Esophagus squamous epithelium (tissue), 5 donors: Measurements from ENCODE around the gene GP1BA. TPM values are rescaled to one million over a fixed set of nuclear protein-coding genes. Genes with fewer than 3 reads are reported as not detected.
A peak's percentile ranks its signal among the peaks of the same experiment; 100 is the strongest.

Experiments used
- DNase-seq: peaks from one replicate; lab custom pipeline; 2025; lab: John Stamatoyannopoulos, UW
- H3K27ac ChIP-seq, 4 donors: fragments of 200-600 bp; sonication (generic); one replicate each; pipeline ENCODE4 v1.5.1; 2016 to 2019; ENCODE audit warnings: mild to moderate bottlenecking in 1 of 4
- H3K27me3 ChIP-seq, 4 donors: fragments of 200-600 bp; sonication (generic); 1 replicate in 3 of 4; 2 replicates in 1 of 4; pipeline versions ENCODE4 v1.5.1 to v1.6.0; 2017 to 2021; ENCODE audit warnings: antibody characterized with exemption in 1 of 4
- H3K36me3 ChIP-seq, 3 donors: fragments of 200-600 bp; sonication (generic); one replicate each; pipeline ENCODE4 v1.5.1; 2016 to 2019
- H3K4me1 ChIP-seq, 3 donors: fragments of 200-600 bp; sonication (generic); one replicate each; pipeline ENCODE4 v1.5.1; 2017 to 2019
- H3K4me3 ChIP-seq, 4 donors: fragments of 200-600 bp; sonication (generic); 1 replicate in 3 of 4; 2 replicates in 1 of 4; pipeline ENCODE4 v1.5.1; 2016 to 2019; ENCODE audit warnings: mild to moderate bottlenecking in 2 of 4, moderate library complexity in 1 of 4
- H3K9me3 ChIP-seq, 3 donors: fragments of 200-600 bp; sonication (generic); one replicate each; pipeline ENCODE4 v1.5.1; 2016 to 2019
- POLR2A ChIP-seq, 4 donors: fragments of 450-650 bp; IDR thresholded peaks; one replicate each; pipeline ENCODE4 v1.6.1; 2017; ENCODE audit warnings: antibody characterized with exemption in 4 of 4, mild to moderate bottlenecking in 4 of 4, moderate library complexity in 3 of 4
- WGBS, 2 donors: methylation state at CpG; one replicate each; pipeline ENCODE4 v1.1.5; 2018; 5-methylcytosine and 5-hydroxymethylcytosine counted together
- intact Hi-C: fragments of 100-400 bp; cut with DNase I; formaldehyde crosslinking; loops from one replicate; pipeline ENCODE4 v1.15.0; 2022
- total RNA-seq, 4 donors: library from RNA; depleted of rRNA; stranded (reverse); fragments of >200 nt; gene quantifications; one replicate each; pipeline ENCODE4 v1.1.0, GENCODE V29; 2016
- TF ChIP-seq, protein P1 (sequence below), 6 experiments: fragments of 450-650 bp in 4 of 6; fragments of 200-600 bp in 2 of 6; sonication (generic) in 2 of 6; IDR thresholded peaks; one replicate each; pipeline ENCODE4 v1.5.1; 2016 to 2019; ENCODE audit warnings: antibody characterized with exemption in 6 of 6, mild to moderate bottlenecking in 4 of 6, moderate library complexity in 4 of 6
- donor health status: DM: yes; HTN: yes; CAD: no.

The GP1BA gene
- total RNA-seq, 4 donors from 2014 or later, result not detected

DNA sequence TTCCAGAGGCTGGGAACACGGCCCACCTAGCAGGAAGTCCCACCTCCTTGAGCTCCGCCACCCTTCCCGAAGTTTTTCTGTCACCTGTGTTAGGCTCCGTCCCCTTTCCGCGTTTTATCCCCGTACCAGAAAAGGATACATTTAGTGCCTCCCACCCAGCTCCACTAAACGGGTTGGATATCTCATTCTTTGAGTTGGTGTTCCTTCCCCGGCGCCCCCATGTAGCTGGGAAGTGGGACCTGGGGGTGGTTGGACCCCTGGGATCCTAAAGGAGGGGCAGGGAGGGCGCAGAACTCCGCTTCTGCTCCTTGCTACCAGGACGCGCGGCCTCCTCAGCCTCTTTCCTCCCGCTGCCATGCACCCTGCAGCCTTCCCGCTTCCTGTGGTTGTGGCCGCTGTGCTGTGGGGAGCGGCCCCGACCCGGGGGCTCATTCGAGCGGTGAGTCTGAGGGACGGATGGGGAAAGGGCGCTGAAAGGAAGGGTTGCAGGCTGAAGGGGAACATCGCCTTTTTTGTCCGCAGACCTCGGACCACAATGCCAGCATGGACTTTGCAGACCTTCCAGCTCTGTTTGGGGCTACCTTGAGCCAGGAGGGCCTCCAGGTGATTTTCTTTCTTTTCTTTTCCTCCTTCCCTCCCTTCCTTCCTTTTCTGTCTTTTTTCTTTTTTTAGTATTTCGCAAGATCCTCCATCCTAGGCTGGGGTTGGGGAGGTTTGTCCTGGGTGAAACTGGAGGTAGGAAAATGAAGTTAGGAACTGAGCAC lies 8.7 kb downstream of the GP1BA start:
- Histone ChIP-seq H3K9me3 (no peaks in the 10 kb centered on the region), H3K4me3 (peak overlapping the region; percentile 64 to 75 (median 72)), H3K4me1 (peaks cover 46 to 75% (median 48%) of the 10 kb centered on the region in 3 donors), H3K27ac (peak overlapping the region; percentile 89 to 97 (median 94)), H3K27me3 (no peaks in the 10 kb centered on the region), H3K36me3 (peaks cover 18 to 71% (median 23%) of the 10 kb centered on the region in 3 donors)
- DNase-seq, result no peak
- TF ChIP-seq, protein P1, sequence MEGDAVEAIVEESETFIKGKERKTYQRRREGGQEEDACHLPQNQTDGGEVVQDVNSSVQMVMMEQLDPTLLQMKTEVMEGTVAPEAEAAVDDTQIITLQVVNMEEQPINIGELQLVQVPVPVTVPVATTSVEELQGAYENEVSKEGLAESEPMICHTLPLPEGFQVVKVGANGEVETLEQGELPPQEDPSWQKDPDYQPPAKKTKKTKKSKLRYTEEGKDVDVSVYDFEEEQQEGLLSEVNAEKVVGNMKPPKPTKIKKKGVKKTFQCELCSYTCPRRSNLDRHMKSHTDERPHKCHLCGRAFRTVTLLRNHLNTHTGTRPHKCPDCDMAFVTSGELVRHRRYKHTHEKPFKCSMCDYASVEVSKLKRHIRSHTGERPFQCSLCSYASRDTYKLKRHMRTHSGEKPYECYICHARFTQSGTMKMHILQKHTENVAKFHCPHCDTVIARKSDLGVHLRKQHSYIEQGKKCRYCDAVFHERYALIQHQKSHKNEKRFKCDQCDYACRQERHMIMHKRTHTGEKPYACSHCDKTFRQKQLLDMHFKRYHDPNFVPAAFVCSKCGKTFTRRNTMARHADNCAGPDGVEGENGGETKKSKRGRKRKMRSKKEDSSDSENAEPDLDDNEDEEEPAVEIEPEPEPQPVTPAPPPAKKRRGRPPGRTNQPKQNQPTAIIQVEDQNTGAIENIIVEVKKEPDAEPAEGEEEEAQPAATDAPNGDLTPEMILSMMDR (IDR thresholded peaks at IDR 0.05), result no peak
- no peak for TF ChIP-seq POLR2A (IDR thresholded peaks at IDR 0.05)
- intact Hi-C loops, result no loop called here
- 0 to 2% methylated on average over 9 to 15 of the region's 29 CpGs for WGBS, 2 donors

- no peak for DNase-seq
- Histone ChIP-seq H3K9me3 (no peaks in the 10 kb centered on the region), H3K27me3 (no peaks in the 10 kb centered on the region), H3K27ac (peak overlapping the region; percentile 89 to 97 (median 94)), H3K4me3 (peak overlapping the region; percentile 64 to 75 (median 72)), H3K36me3 (peaks cover 17 to 71% (median 23%) of the 10 kb centered on the region in 3 donors), H3K4me1 (peaks cover 51 to 80% (median 52%) of the 10 kb centered on the region in 3 donors)
- intact Hi-C loops, result no loop called here
- TF ChIP-seq POLR2A (IDR thresholded peaks at IDR 0.05), result no peak
- TF ChIP-seq, protein P1 (IDR thresholded peaks at IDR 0.05), result no peak
- 30 to 37% methylated on average over 4 of the region's 4 CpGs for WGBS, 2 donors
These were observed 9.2 kb downstream of the GP1BA start for GRCh38 chr17:4941319-4941610.

GRCh38 chr17:4942760-4943508 lies 10.9 kb downstream of the GP1BA start:
- H3K4me3 ChIP-seq, result no peak overlapping the region
- WGBS, 2 donors, result 64 to 73% methylated on average over 8 to 12 of the region's 13 CpGs
- H3K27me3 ChIP-seq, result no peaks in the 10 kb centered on the region
- TF ChIP-seq, protein P1 (IDR thresholded peaks at IDR 0.05), result no peak
- no peak for TF ChIP-seq POLR2A (IDR thresholded peaks at IDR 0.05)
- peaks cover 57 to 88% (median 58%) of the 10 kb centered on the region in 3 donors for H3K4me1 ChIP-seq
- H3K9me3 ChIP-seq, result no peaks in the 10 kb centered on the region
- no peak for DNase-seq
- intact Hi-C loops, result no loop called here
- H3K27ac ChIP-seq, result peak overlapping the region in 2 of 4 donors; percentile 12 to 100
- peaks cover 9 to 66% (median 17%) of the 10 kb centered on the region in 3 donors for H3K36me3 ChIP-seq

DNA sequence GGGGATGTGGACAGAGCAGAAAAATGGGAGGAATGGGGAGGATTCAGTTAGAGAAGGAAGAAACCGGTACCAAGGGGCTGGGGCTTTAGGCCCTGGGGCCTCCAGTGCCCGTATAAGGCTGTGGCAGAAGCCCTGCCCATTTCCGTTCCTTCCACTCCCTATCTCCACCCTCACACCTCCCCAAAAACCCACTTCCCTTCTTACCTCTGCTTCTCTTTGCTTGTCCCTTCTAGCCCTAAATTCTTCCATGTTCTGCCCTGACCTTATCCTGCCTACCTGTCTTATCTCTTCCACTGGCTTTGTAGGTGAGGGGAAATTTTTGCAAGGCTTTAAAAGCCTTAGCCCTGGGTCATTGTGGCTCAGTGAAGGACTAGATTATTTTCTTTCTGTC lies 12.1 kb downstream of the GP1BA start:
- peaks cover 45 to 82% (median 45%) of the 10 kb centered on the region in 3 donors for H3K4me1 ChIP-seq
- DNase-seq, result no peak
- no peaks in the 10 kb centered on the region for H3K27me3 ChIP-seq
- WGBS, 2 donors, result 11 to 34% methylated on average over 3 of the region's 3 CpGs
- H3K4me3 ChIP-seq, result peak overlapping the region in 2 of 4 donors; percentile 91 to 96
- peak overlapping the region; percentile 97 to 100 (median 98) for H3K27ac ChIP-seq
- peaks cover 4 to 59% (median 14%) of the 10 kb centered on the region in 3 donors for H3K36me3 ChIP-seq
- no peak for TF ChIP-seq POLR2A (IDR thresholded peaks at IDR 0.05)
- TF ChIP-seq, protein P1 (IDR thresholded peaks at IDR 0.05), result no peak
- H3K9me3 ChIP-seq, result no peaks in the 10 kb centered on the region
- intact Hi-C loops, result no loop called here
